NCI-H1436 treated with DMSO at 0.1 percent for 48 hours (cell line): ENCODE data around the gene CRYL1.

ENCODE experiments used
- DNase-seq: peaks from one replicate; lab custom pipeline; 2025; lab: John Stamatoyannopoulos, UW

Gene CRYL1

GRCh38 chr13:20398459-20398858 is 127.2 kb downstream of the CRYL1 start:
- DNase-seq = no peak

DNA sequence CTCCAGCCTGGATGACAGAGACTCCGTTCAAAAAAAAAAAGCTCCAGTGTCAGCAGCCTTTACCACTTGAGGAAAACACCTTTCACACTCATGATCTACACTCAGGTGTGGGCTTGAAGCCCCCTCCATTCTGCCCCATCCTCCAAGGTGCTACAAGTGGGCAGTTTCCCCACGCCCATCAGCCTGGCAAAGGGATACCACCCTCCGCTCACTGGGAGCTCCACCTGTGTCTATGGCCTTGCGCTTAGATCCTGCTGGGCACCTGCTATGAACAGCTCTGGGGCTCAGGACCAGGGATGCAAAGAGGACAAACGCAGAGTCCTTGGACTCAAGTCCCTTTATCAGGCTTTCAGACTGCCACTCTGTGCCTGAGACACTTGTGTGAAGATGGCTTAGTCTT is 127.8 kb downstream of the CRYL1 start:
- no peak for DNase-seq

DNA sequence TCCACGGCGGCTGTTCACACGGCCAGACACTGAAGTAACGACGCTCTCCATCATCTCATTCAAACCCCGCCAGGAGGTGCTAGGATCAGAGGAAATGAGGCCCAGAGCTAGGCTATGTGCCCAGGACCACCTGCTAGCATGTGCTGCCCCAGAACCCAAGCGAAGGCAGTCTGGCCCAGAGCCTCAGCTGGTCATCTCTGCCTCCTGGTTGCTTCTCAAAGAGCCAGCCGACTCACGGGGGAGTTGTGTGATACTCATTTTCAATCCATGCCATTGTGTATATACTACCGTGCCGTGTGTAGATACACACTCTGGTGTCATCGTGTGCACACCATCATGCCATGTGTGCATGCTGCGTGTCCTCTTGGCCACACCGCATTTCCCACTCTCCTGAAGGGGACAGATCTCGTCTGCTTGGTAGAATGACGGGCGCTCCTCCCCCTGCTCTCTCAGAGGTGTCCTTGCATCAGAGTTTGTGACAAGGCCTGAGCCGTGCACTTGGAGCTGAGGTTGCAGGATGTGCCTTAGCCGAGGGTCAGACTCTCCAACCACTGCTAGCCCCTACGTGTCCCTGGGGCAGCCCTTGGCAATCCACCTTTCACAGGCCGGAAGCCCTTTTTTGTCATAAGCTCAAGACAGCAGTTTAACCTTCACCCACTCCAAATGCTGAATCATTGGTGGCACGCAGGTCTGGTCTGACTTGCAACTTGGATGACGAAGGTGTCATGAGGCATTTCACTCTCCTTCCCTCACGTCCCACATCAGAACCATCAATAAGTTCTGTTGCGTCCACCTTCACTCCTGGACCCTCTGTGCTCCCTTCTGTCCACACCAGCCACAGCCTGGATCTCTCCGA is 130.4 kb downstream of the CRYL1 start:
- no peak for DNase-seq

- no peak for DNase-seq
Observed at GRCh38 chr13:20394506-20394905, 131.2 kb downstream of the CRYL1 start.

DNA sequence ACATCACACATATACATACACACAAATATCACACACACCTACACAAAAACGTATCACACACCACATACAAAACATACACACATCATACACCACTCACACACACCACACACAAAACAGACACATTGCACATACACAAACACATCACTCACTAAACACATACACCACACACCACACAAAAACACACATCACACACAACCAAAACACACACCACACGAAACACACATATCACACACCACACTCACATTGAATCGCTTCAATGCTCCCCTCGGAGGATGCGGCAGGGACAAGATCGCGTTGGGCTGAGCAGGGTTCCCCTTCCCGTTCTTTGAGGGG is 131.5 kb downstream of the CRYL1 start:
- no peak for DNase-seq

DNA sequence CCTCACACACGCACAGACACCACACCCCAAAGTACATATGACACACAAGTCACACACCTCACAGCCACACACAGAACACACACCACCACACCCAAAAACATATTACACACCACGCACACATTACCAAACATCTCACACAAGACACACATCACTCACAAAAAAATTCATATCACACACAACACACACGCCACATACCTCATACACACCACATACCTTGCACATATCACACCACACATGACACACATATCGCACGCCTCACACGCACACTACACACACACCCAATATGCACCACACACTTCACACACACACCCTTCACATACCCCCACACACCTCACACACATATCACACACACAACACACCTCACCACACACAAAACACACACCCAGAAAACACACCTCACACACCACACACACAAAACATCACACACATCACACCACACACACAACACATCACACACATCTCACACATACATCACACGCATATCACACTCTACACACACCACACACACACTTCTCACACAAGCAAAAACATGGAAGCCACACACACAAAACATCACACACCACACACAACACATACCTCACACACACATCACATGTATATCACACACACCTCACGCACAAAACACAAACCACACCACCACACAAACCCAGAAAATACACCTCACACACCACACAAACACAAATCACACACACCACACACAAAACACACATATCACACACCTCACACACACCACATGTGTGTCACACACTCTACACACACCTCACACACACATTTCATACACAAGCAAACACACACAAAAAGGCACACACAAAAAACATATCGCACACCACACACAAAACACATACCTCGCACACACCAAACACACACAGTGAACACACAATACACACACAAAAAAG is 132.1 kb downstream of the CRYL1 start:
- DNase-seq = no peak

GRCh38 chr13:20392530-20392929 is 133.1 kb downstream of the CRYL1 start:
- DNase-seq = no peak

GRCh38 chr13:20391597-20392452 is 133.8 kb downstream of the CRYL1 start:
- DNase-seq = no peak

DNA sequence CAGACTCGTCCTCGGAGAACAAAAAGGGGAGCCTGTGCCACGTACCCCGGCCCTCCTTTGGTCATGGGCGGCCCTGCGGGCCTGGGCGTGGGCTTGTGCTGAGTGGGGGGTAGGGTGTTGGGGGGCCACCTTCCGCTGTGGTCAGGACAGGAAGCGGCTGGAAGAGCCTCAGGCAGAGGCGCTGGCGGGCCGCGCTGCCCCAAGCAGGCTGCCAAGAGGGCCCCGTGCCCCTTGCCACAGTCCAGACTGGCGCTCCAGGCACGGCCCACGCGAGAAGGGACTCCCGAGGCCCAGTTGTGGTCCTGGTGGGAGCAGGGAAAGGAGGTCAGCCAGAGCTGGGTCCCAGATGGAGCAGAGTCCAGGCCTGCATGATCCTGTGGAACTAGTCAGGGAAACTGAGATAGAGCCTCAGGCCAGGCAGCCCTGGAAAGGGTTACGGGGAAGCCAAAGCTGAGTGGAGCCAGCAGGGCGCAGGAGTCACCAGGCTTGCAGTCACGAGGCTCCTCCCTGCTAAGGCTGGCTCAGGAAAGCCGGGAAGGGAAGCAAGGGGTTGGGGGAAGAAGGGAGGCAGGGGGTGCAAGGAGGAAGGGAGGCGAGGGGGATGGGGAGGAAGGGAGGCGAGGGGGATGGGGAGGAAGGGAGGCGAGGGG is 135.0 kb downstream of the CRYL1 start:
- DNase-seq = no peak

GRCh38 chr13:20389696-20390525 is 135.7 kb downstream of the CRYL1 start:
- no peak for DNase-seq

DNA sequence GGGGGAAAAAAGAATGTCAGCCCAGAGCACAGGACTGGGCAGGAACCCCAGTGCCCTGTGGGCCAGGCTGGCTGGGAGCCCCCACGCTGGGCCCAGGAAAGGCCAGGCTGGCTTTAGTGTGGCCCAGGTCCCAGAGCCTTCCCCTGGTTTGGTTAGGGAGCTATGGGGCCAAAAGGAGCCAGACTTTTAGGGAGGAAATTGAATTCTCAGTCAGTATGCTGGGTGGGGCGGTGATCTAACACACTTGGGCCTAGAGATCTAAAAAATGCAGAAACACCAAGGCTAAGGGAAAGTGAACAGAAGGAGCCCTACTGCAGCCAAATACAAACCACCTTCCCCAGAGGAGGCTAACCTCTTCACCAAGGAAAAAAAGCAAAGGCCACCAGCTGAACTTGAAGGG is 137.5 kb downstream of the CRYL1 start:
- no peak for DNase-seq

- DNase-seq = no peak
Observed at GRCh38 chr13:20387441-20387971, 138.2 kb downstream of the CRYL1 start.

DNA sequence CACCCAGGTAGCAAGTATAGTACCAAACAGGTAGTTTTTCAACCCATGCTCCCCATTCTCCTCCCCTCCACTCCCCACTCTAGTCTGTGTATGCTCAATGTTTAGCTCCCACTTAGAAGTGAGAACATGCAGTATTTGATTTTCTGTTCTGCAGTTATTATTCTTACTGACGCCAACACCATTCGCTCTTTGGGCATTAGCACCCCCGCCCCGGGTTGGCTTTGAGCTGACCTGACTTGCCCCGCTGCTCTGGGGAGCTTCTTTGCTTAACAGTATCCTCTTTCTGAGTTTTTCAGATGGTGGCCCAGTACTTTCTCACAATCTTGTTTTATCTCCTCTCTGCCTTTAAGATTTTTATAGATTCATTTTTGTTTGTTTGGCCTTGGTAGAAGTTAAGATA is 138.7 kb downstream of the CRYL1 start:
- DNase-seq = no peak

DNA sequence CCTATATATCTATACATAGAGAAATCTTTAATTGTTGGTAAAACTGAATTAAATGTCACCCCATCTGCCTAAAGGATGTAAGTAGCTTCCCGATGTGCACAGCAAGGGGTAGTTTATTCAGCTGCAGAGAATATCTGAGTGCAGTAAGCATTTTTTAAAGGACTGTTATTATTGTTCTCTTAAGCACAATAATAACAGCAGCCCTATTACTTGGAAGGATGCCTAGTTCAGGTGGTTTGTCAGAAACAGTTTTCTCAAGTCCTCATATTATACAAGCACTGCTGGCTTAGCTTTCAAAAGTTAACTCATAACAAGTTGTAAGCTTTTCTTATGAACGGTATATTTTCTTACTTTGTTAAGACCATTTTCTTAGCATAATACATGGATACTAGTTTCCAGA is 142.6 kb downstream of the CRYL1 start:
- no peak for DNase-seq

DNA sequence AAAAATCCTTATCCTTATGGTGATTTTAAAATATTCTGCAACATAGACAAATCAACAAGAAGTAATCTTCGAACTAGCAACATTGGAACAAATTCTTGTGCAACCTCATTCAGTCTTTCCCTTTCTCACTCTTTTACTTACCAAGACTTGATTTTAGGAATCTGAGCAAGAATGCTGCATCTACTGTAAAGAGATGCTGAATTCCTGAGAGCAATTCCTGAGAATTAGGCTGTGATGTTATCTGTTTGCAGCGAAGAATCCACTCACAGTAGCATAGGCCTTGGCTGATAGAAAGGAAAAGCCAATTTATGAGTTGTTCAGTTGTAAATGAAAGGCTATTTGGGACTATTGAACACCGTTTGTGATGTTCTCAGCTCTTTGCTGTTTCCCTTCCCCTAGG is 144.3 kb downstream of the CRYL1 start:
- no peak for DNase-seq

- no peak for DNase-seq
Observed at GRCh38 chr13:20378721-20379120, 146.9 kb downstream of the CRYL1 start.

DNA sequence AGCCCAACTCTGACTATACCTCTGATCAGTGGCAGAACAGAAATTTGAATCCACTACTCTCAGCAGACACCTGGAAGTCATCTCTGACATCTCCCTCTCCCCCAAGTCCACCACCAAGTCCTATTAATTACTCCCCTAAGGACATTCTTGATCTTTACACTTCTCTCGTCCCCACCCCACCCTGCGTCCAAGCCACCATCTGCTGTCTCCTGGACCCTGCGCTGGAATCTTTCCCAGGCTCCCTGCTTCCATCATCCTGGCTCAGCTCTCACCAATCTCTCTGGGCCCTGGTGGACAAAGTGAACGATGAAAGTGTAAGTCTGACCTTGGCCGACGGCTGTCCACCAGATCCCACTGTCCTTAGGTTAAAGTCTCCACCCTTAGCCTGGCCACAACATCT is 147.9 kb downstream of the CRYL1 start:
- no peak for DNase-seq

GRCh38 chr13:20375871-20376270 is 149.8 kb downstream of the CRYL1 start:
- DNase-seq = no peak

DNA sequence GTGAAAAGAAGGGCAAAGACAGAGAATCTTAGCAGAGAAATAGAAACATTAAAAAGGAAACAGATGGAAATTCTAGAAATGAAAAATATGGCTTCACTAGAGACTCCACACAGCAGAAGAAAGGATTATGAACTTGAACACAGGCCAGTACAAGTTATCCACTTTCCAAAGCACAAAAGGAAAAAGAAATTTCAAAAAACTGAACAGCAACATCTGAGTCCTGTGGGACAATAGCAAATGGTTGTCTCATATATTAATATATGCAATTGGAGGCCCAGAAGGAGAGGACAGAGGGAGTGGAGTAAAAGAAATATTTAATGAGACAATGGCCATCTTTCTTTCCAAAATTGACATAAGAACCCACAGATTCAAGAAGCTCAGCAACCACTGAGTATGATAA is 151.8 kb downstream of the CRYL1 start:
- DNase-seq = no peak

- DNase-seq = no peak
Observed at GRCh38 chr13:20371825-20372224, 153.8 kb downstream of the CRYL1 start.
